HG03025 (cell line): ENCODE results near the gene STAT5B.

Experiments used
- ATAC-seq: cut with Tn5 transposase; IDR thresholded peaks from one replicate; pipeline ENCODE4 v1.9.1; 2021; ENCODE audit warnings: mild to moderate bottlenecking, moderate library complexity; ENCODE audit not compliant: unreplicated experiment, low FRiP score

Gene STAT5B

DNA sequence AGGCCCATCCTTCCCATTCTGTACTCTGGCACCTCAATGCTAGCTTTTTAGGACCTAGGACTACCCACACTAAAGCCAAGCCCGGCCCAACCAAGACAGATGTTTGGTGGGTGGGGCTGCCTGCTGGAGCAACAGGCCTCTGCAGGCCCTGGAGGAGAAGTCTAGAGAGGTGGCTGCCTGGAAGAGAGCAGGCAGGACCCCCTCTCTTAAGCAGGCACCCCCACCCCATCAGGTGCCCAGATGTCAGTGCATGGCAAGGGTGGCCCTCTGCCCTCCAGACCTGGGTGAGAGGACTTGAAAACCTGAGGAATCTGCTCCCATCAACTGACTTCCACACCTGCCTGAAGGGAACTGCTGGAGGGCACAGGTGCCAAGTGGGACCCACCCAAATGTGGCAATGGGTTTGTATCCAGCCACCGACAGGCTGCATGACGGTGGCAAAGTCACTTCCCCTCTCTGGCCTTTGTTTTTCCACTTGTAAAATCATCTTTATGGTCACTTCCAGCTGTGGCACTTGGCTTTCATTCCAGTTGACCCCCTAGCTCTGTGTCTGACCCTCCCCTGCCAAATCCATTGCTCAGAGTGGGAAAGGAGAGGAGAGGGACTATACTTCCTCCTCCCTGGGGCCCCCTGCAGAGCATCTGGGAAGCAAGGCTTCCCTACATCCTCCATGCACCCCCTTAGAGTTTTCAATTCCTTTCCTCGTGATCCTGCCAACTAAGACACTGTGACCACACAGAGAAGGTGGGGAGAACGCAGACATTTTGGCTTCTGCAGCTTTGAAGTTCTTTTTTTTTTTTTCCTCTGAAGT, 10.4 kb upstream of the STAT5B start:
- no peak for ATAC-seq

DNA sequence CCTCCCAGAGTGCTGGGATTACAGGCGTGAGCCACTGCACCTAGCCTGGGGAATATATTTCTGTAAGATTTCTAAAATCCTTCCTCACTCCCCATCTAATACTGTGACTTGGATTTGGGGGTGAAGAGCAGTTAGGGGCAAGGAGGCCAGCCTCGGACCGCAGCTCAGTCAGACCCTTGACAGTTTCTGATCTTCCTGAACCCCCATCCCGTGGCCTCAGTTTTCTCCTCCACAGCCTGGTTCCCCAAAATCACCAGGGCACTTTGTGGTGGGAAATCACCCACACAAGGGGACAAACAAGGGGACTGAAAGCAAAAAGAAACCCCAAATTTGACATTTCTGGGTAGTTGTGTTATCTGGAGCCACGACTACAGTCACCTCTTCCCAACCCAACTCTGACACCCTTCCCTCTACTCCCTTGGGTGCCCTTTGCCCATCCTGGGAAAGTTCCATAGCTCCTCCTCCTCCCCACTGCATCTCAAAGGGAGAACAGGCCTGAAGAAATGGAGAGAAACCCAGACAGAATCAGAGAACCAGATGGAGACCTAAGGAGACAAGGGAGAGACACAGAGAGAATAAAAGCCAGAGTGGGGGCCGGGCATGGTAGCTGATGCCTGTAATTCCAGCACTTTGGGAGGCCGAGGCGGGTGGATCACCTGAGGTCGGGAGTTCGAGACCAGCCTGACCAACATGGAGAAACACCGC, 9.3 kb upstream of the STAT5B start:
- ATAC-seq = no peak

DNA sequence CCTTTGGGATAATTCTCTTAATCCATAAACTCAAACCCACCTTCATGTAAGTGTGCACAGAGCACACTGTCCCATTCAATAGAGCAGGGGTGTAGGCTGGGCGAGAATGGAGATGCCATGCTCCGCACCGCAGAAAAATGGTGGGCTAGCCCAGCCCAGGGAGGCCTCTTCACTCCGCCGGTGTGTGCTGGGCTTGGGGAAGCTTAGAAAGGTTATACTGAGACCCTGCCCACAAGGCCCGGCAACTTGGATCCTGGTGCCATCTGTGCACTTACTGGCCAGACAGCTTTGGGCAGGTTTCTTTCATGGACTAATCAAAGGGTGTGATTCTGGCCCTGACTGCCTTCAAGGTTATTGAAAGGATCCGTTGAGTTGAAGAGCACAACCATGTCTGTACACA, 8.4 kb upstream of the STAT5B start:
- ATAC-seq = no peak

DNA sequence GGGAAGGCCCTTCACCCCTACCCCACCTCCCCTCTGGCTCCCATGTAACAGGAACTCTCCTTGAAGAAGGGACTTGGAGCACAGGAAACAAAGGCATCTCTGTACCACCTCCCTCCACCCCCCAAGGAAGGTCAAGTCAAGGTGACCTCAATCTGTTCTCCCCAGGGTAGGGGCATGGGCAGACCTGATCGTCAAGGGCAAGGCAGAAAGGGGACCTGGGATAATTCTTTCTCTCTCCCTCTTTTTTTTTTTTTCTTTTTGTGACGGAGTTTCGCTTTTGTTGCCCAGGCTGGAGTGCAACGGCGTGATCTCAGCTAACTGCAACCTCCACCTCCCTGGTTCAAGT, 7.8 kb upstream of the STAT5B start:
- ATAC-seq = no peak

DNA sequence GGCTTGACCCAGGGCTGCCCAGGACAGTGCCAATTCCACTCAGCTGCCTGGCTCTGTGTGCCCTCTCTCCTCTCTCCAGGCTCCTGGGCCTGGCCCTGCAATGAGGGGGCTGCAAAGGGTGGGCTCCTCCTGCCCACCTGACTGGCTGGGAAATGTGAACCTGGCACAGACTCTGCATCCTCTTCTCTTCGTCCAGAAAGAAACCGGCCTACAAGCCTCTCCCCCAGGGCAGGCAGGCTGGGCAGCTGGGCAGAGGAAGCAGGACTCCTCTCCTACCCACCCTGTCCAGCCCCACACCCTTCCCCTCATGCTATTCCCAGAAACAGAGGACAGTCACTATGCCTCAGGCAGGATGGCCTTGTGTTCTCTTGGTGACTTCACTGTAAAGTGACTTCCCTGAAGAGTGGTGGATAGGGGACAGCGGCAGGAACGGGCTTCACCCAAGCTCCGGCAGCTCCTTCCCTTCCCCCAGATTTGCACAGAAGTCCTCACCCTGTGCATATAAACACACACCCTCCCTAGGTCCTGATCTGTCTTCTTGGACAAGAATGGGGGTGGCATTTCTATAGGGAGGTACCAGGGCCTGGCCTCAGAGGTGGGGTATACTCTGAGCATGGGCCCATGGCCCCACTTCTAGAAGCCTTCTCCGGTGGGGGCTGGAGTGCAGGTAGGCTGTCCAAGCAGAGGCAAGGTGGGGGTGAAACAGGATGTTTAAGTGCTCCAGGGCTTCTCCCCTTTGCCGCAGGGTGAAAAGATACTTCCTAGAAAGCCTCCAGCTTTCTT, 7.2 kb upstream of the STAT5B start:
- ATAC-seq = no peak

DNA sequence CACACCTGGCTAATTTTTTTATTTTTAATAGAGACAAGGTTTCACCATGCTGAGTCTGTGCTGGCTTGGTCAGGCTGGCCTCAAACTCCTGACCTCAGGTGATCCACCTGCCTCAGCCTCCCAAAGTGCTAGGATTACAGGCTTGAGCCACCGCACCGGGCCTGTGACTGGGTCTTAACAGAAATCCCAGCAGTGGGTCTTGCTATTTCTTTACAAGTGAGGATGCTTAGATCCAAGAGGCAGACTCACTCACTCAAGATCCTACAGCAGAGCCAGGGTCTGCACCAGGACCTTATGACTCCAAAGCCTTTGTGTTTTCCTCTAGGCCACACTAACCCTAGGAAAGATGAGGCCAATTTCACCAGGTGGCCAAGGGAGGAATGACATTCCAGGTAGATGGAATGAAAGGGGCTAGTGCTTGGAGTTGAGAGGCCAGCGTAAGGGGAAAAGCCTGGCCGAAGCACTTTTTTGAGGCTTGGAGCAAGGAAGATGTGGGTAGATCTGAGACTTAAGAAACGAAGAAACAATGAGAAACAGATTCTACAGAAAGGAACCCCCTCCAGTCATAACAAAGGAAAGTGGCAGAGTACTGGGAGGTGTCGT, 6.4 kb upstream of the STAT5B start:
- ATAC-seq = no peak

DNA sequence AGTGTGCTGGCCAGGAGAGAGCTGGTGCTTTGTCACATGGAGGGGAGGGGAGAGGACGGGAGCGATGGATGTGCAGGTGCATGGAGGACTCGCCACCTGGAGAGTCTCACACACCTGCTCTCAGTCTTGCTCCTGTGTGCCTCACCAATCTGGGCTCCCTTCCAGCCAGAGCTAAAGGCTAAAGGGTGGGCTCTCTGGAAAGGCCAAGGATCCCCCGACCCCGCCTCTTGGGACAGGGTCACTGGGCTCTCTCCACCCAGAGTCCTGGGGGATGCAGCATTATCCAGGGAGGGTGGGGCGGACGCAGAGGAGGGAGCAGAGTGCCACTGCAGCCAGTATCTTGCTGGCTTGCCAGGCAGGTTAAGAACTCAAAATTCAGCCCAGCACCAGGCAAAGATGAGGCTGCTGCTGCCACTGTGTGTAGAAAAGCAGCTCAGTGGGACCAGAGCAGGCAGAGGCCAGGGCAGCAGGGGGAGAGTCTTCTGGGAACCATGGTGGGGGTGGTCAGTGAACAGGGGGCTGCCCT, 5.4 kb upstream of the STAT5B start:
- ATAC-seq = no peak

DNA sequence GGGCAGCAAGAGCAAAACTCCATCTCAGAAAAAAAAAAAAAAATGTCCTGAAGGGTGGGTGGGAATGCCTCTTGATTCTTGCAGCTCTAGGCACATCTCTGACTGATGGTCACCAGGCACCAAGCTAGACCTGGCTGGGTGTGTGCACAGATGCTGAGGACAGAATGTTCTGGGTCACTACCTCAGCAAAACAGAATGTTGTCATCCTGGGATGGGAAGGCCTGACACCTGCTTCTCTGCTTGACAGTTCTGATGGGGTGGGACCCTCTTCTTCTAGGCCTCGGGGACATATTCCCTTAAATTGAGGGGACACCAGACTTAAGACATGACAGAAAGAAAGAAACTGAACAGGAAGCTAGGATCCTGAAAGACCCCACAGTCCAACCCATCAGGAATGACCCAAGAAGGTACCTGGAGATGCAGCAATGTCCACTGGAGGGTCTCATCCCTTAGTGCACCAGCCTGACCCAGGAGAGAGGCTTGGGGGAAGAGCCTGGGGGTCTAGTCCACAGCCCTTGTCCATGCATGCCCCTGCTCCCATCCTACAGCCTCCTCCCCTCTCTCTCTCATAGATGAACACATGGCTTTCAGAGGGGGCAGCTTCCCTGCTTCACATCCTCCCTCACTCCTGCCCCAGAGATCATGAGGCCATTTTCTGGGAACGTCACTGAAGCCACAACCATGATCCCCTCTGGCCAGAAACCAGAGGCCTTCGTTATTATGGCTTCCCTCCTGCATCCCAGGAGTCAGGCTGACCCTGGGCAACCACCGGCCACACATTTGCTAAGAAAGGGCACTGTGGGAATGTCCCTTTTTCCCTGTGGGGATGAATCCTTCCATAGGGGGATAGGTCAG, 3.8 kb upstream of the STAT5B start:
- no peak for ATAC-seq

DNA sequence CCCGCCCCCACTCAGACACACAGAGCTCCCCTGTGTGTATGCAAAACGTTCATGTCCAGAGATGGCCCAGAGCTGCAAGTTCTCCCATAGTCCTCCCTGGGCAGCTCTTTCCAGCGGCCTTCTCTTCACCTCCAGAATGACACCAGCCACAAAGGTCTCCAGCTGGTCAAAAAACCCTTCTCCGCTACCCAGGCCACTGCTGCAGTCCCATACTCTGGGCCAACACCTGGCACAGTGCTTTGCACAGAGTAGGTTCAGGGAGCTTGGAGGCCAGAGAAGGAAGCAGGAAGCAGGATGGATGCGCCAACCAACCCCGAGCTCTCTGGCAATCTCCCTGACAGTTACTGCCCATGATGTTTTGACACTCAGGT, 1.1 kb upstream of the STAT5B start:
- no peak for ATAC-seq

DNA sequence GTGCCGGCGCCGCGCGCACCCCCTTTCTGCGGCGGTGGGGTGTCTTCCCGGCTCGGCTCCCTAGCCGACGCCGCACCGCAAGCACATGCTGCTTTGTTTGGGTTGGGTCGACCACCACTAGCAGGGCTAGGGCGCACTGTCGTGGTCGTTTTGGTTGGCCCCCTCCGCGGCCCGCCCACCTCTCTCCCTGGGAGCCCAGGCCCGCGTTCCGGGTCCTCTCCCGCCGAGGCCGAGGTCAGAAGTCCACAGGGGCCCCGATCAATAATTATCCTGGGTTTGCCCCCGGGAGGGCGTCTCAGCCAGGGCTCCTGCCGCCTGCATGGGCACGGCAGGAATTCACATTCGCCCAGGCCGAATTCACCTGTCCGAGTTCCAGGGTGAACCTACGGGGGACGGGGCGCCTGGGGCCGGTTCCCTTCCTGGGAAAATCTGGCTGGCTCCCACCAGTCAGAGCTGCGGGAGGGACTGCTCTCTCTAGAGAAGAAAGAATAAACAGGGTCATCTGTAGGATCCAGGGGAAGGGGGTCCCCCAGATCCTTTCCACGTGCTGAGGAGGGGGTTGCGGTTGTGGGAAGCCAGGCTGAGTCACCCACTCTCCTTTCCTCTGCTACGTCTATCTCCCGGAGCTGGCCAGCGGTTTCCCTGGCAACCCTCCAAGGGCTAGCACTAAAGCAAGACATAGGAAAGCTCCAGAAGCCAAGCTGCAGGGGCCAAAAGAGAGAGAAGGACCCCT, 584 bp upstream of the STAT5B start:
- no peak for ATAC-seq

DNA sequence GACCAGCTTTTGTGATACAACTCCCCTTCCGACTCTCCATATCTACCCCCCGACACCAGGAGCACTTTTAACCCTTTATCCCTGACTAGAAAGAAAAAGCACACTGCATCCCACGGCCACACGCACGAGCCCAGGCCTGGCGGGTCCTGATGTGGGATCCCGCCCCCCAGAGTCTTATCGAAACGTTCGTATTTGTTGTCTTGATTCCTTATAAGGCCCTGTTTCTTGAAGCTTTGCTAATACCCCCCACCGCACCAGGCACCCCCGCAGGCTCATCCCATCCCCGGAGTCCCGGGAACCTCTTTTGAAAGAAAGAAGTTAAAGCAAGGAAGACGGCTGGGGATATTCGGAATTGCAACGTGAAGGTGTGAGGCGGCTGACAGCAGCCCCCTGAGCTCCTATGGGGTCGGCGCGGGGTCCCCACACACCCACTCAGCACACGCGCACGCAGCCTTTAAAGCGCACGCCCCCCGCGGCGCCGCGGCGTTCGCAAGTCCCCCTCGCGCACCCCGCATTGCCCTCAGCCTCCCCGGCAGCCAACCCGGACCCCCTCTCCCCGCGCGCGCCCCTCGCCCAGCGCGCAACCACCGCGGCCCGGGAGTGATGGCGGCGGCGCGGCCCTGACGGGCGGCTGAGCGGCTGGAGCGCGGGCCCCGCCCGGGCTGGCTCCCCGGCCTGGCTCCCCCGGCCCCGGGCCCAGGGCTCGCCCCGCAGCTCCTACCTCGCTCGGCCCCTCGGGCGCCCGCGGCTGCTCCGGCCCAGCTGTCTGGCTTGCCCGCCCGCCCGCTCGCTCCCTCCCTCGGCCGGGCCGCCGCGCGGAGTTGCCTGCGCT, 448 bp downstream of the STAT5B start:
- ATAC-seq = peak; percentile 41

DNA sequence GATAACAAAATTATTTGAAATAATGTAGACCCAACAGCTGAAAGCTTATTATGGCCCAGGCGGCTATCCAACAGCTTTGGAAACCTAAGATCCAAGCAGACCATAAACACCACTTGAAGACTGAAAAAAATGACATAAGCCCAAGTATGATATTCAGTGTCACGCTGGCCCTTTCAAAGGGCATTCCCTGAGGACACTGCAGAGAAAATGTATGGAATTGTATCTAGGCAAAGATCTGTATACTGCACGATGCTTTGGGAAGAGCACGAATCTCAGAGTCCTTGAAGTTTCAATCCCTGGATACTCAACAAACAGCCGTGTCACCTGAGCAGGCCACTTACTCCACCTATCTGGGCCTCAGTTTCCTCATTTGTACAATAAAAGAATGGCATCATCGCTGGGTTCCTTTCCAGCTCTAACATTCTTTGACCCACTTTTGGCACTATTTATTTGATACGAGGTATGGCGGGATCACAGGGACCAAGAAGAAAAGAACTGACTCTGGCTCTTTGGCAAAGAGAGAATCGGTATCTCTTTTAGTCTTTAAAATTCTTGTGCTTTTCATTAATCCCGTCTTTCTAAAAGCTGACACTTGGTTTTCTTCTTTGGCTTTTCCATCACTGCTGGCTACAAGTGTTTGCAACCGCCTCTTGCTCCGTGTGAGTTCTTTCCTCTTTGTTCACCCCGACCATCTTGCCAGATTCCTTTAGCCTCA, 1.2 kb downstream of the STAT5B start:
- no peak for ATAC-seq

DNA sequence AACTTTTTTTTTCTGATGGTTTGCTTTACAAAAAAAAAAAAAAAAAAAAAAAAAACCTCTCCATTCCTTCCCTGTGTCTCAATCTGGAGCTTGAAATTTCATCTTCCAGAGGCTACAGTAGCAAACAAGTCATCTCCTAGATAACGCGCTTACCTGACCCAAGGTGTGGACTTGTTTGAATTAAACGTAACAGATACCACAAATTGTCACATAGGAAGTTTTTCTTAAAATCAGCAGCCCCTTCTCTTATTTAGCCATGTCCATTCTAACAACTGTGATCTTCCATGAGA, 2.0 kb downstream of the STAT5B start:
- ATAC-seq = no peak

DNA sequence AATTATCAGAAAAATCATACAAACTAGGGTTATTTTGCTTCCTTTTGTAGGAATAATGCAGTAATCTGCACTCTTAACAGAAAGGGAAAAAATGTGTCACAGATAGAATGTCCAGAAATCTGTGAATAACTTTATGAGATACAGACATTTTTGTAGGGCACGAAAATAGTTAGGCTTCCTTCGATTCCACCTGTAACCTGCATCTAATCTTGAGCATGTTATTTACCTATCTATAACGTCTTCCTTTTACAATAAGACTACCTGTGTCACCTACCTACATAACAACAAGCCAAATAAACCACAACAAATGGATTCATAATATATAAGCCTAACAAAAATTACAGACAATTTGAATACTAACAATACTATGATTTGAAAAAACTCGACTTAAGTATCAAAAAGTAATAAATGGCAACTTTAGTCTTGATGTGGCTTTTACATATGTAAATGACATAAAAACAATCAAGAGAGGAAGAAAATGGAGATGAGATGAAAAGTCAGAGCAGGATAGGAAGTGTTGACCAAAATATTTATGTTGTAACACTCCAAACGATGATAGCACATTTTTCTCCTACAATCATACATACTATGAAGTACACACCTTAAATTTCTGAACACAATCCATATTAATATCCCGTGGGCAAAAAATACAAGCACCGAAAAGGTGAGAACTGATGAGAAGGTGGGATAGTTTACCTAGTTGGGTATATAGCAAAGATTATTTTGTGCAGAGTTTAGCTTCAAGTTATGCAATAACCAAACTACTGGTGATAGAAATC, 2.5 kb downstream of the STAT5B start:
- no peak for ATAC-seq

DNA sequence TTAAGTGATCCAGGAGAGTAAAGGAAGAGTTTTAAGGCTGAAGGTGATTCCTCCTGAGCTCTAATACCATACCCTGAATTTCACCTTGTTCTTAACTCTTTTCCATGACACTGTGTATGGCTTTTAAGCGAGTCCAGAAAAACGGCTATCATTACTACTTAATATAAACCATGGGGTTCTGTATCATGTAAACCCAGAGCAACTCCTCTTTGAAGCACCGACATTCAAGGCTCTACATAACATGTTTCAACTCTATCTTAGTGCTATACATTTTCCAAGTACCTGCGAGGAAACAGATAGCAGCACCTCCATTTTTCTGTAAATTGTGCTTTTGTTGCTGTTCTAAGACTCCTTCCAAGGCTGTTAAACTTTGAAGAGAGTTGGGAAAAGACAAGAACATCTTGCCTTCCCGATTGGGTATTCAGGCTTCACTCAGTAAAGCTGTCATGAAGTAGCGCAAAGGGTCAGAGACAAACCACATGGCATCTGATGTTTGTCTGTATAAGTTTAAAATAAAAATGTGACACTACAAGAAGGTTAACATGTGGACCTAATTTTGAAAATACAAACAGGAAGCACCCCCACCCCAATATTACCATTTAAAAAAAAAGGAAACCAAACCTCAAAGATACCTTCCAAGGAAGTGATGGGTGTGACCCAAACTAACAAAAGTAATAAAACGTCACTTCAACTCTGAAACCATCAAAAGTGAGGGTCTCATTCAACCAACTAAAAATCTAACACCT, 3.9 kb downstream of the STAT5B start:
- no peak for ATAC-seq

DNA sequence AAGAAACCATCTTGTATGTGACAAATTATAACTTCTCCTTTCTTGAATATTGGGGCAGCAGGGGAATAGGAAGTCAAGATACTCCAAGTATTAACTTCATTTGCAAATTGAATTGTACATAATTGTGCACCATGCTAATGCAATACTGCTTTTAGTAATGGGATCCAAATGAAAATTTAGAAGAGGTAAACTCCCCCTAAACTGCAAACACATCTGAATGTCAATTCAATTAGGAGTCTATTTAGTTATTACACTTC, 4.5 kb downstream of the STAT5B start:
- no peak for ATAC-seq
